A549 (cell line): ENCODE data around the gene UGT1A3.

Experiments
- CTCF ChIP-seq: fragments of >200 bp; sonication (Bioruptor Twin); formaldehyde crosslinking; IDR thresholded peaks from 3 replicates; pipeline ENCODE4 v1.5.1; 2016
- ESRRA ChIP-seq: fragments of 150-350 bp; IDR thresholded peaks from 2 replicates; pipeline ENCODE4 v1.6.1; 2014; ENCODE audit warnings: mild to moderate bottlenecking, low read length, borderline replicate concordance
- REST ChIP-seq: fragments of 200-600 bp; sonication (generic); IDR thresholded peaks from 2 replicates; pipeline ENCODE4 v1.6.1; 2016; ENCODE audit warnings: antibody characterized with exemption, mild to moderate bottlenecking, moderate library complexity
- TP53 ChIP-seq: fragments of 250-450 bp; sonication (Bioruptor Pico); IDR thresholded peaks from 2 replicates; pipeline ENCODE4 v1.5.0; 2021; ENCODE audit warnings: mild to moderate bottlenecking, moderate library complexity

- no peak for TF ChIP-seq ESRRA
- no peak for TF ChIP-seq CTCF
- no peak for TF ChIP-seq TP53
- no peak for TF ChIP-seq REST
Measured at GRCh38 chr2:233693963-233694362, 34.9 kb upstream of the UGT1A3 start.
